H9 (cell line): ENCODE data around the gene ZNF738. TPM values are rescaled to one million over a fixed set of nuclear protein-coding genes. Genes with fewer than 3 reads are reported as not detected.

Source experiments
- DNase-seq: peaks from one replicate; pipeline ENCODE4 v3.0.0-alpha.2; 2017
- H2AFZ ChIP-seq: one replicate; pipeline ENCODE4 v1.6.1; 2013; ENCODE audit warnings: mild to moderate bottlenecking, low read length, control low read depth, moderate library complexity
- H2AK5ac ChIP-seq: 2 replicates; pipeline ENCODE4 v1.6.1; 2013; ENCODE audit warnings: low read length, control low read depth, mixed read lengths; ENCODE audit not compliant: insufficient read length
- H2BK120ac ChIP-seq: one replicate; pipeline ENCODE4 v1.6.1; 2013; ENCODE audit warnings: low read depth, mild to moderate bottlenecking, low read length, control low read depth, inconsistent platforms; ENCODE audit not compliant: poor library complexity, severe bottlenecking
- H2BK12ac ChIP-seq: 2 replicates; pipeline ENCODE4 v1.6.1; 2013; ENCODE audit warnings: low read length, control low read depth, mixed read lengths, low read depth; ENCODE audit not compliant: insufficient read length
- H2BK15ac ChIP-seq: 2 replicates; pipeline ENCODE4 v1.6.1; 2013; ENCODE audit warnings: low read depth, low read length, control low read depth
- H2BK20ac ChIP-seq: one replicate; pipeline ENCODE4 v1.6.1; 2013; ENCODE audit warnings: low read depth, mild to moderate bottlenecking, low read length, control low read depth, inconsistent platforms; ENCODE audit not compliant: poor library complexity, severe bottlenecking
- H2BK5ac ChIP-seq: 2 replicates; pipeline ENCODE4 v1.6.1; 2013; ENCODE audit warnings: low read length, control low read depth, mixed read lengths; ENCODE audit not compliant: insufficient read length
- H3K14ac ChIP-seq: 2 replicates; pipeline ENCODE4 v1.6.1; 2013; ENCODE audit warnings: low read length, control low read depth; ENCODE audit not compliant: insufficient read depth
- H3K18ac ChIP-seq: 2 replicates; pipeline ENCODE4 v1.6.1; 2013; ENCODE audit warnings: low read depth, mild to moderate bottlenecking, mixed read lengths, low read length, control low read depth; ENCODE audit not compliant: insufficient read length
- H3K23ac ChIP-seq: 2 replicates; pipeline ENCODE4 v1.6.1; 2013; ENCODE audit warnings: low read length, control low read depth, mixed read lengths, low read depth; ENCODE audit not compliant: insufficient read length
- H3K23me2 ChIP-seq: 2 replicates; pipeline ENCODE4 v1.6.1; 2013; ENCODE audit warnings: low read depth, mild to moderate bottlenecking, mixed read lengths, low read length, control low read depth; ENCODE audit not compliant: insufficient read length, poor library complexity, severe bottlenecking
- H3K27ac ChIP-seq: 2 replicates; pipeline ENCODE4 v1.5.1; 2013; ENCODE audit warnings: low read length, control low read depth, mixed read lengths, low read depth; ENCODE audit not compliant: insufficient read length
- H3K27me3 ChIP-seq: 2 replicates; pipeline ENCODE4 v1.6.1; 2013; ENCODE audit warnings: low read length, control low read depth, inconsistent platforms; ENCODE audit not compliant: insufficient read depth
- H3K4ac ChIP-seq: 2 replicates; pipeline ENCODE4 v1.6.1; 2013; ENCODE audit warnings: low read depth, mild to moderate bottlenecking, control low read depth, inconsistent platforms, low read length, moderate library complexity
- H3K4me1 ChIP-seq: 2 replicates; pipeline ENCODE4 v1.6.1; 2013; ENCODE audit warnings: low read length, control low read depth, inconsistent platforms; ENCODE audit not compliant: insufficient read depth
- H3K4me2 ChIP-seq: 2 replicates; pipeline ENCODE4 v1.6.1; 2013; ENCODE audit warnings: low read length, control low read depth, mixed read lengths; ENCODE audit not compliant: insufficient read length, insufficient read depth
- H3K56ac ChIP-seq: 2 replicates; pipeline ENCODE4 v1.6.1; 2013; ENCODE audit warnings: low read depth, mild to moderate bottlenecking, mixed read lengths, low read length, control low read depth; ENCODE audit not compliant: insufficient read length
- H3K79me1 ChIP-seq: 2 replicates; pipeline ENCODE4 v1.6.1; 2013; ENCODE audit warnings: low read depth, mild to moderate bottlenecking, moderate library complexity, low read length, control low read depth, inconsistent platforms; ENCODE audit not compliant: insufficient read depth, poor library complexity, severe bottlenecking
- H3K79me2 ChIP-seq: 2 replicates; pipeline ENCODE4 v1.6.1; 2013; ENCODE audit warnings: low read length, control low read depth, inconsistent platforms; ENCODE audit not compliant: insufficient read depth
- H3K9ac ChIP-seq: 2 replicates; pipeline ENCODE4 v1.6.1; 2013; ENCODE audit warnings: low read length, control low read depth, mixed read lengths; ENCODE audit not compliant: insufficient read length; ENCODE audit errors: extremely low read depth
- H3K9me3 ChIP-seq: one replicate; pipeline ENCODE4 v1.6.1; 2013; ENCODE audit warnings: low read depth, low read length, inconsistent platforms; ENCODE audit not compliant: control insufficient read depth
- H3T11ph ChIP-seq: one replicate; pipeline ENCODE4 v1.6.1; 2013; ENCODE audit warnings: mild to moderate bottlenecking, low read length, control low read depth, inconsistent platforms
- H4K20me1 ChIP-seq: one replicate; pipeline ENCODE4 v1.6.1; 2013; ENCODE audit not compliant: control insufficient read depth, insufficient read length, insufficient read depth
- H4K5ac ChIP-seq: 2 replicates; pipeline ENCODE4 v1.6.1; 2013; ENCODE audit warnings: low read depth, mild to moderate bottlenecking, mixed read lengths, low read length, control low read depth; ENCODE audit not compliant: insufficient read length
- H4K8ac ChIP-seq: replicated peaks from 2 replicates; pipeline ENCODE4 v1.6.1; 2013; ENCODE audit warnings: low read length, control low read depth, mixed read lengths, low read depth; ENCODE audit not compliant: insufficient read length
- H4K91ac ChIP-seq: 2 replicates; pipeline ENCODE4 v1.6.1; 2013; ENCODE audit warnings: low read depth, mild to moderate bottlenecking, moderate library complexity, mixed read lengths, low read length, control low read depth; ENCODE audit not compliant: insufficient read length
- H3K27ac Mint-ChIP-seq, 3 experiments: 2 replicates in 2 of 3; 3 replicates in 1 of 3; pipeline ENCODE4 v1.8.0; 2020 to 2021; ENCODE audit warnings: mixed read lengths in 3 of 3, mild to moderate bottlenecking in 1 of 3, moderate library complexity in 1 of 3
- H3K27me3 Mint-ChIP-seq: 2 replicates; pipeline ENCODE4 v1.8.0; 2021; ENCODE audit warnings: low read depth, mild to moderate bottlenecking, moderate library complexity, mixed read lengths
- H3K36me3 Mint-ChIP-seq, 3 experiments: 2 replicates in 2 of 3; 3 replicates in 1 of 3; pipeline ENCODE4 v1.8.0; 2020 to 2021; ENCODE audit warnings: low read depth in 3 of 3, mixed read lengths in 3 of 3; ENCODE audit not compliant: insufficient read depth in 1 of 3
- H3K4me1 Mint-ChIP-seq, 2 experiments: 2 replicates each; pipeline ENCODE4 v1.8.0; 2020; ENCODE audit warnings: mixed read lengths in 2 of 2
- H3K4me3 Mint-ChIP-seq, 2 experiments: 2 replicates in 1 of 2; 3 replicates in 1 of 2; pipeline ENCODE4 v1.8.0; 2020 to 2021; ENCODE audit warnings: mild to moderate bottlenecking in 2 of 2, mixed read lengths in 2 of 2, moderate library complexity in 1 of 2
- H3K9me3 Mint-ChIP-seq, 2 experiments: 2 replicates in 1 of 2; 3 replicates in 1 of 2; pipeline ENCODE4 v1.8.0; 2020; ENCODE audit warnings: mild to moderate bottlenecking in 2 of 2, mixed read lengths in 2 of 2, moderate library complexity in 1 of 2
- CTCF ChIP-seq: fragments of 200-600 bp; sonication (generic); conservative IDR thresholded peaks from 3 replicates; pipeline ENCODE4 v1.8.0; 2021; ENCODE audit warnings: antibody characterized with exemption, mild to moderate bottlenecking
- WGBS: extraction: QIAGEN DNeasy Blood & Tissue Kit; methylation state at CpG from one replicate; pipeline ENCODE4 v1.1.7; 2013; ENCODE audit warnings: missing lambda C conversion rate, low lambda C conversion rate, mixed read lengths; ENCODE audit not compliant: insufficient read length; ENCODE audit errors: extremely low coverage; 5-methylcytosine and 5-hydroxymethylcytosine counted together
- total RNA-seq: library from RNA; stranded (reverse); gene quantifications from 2 replicates; pipeline ENCODE4 v1.2.1, GENCODE V29; 2021

The ZNF738 gene
- total RNA-seq, 1 experiment from 2014 or later, result 63.3 TPM

- Histone ChIP-seq H3K4ac (no peak overlapping the region), H2AK5ac (no peak overlapping the region), H2BK120ac (no peak overlapping the region), H4K91ac (no peak overlapping the region), H3T11ph (no peak overlapping the region), H3K79me1 (peaks cover 7% of the 10 kb centered on the region), H3K23me2 (no peaks in the 10 kb centered on the region), H2BK20ac (no peak overlapping the region), H3K4me2 (no peak overlapping the region), H3K9me3 (no peaks in the 10 kb centered on the region), H3K23ac (no peak overlapping the region), H4K20me1 (no peaks in the 10 kb centered on the region), H3K4me1 (no peaks in the 10 kb centered on the region; the same call in 1 of the 2 replicates), H3K56ac (no peak overlapping the region), H3K9ac (no peak overlapping the region), H2BK12ac (no peak overlapping the region), H2BK15ac (no peak overlapping the region), H2AFZ (no peak overlapping the region), H3K27ac (no peak overlapping the region), H3K14ac (no peak overlapping the region), H4K8ac (no peak overlapping the region), H4K5ac (no peak overlapping the region), H3K79me2 (peaks cover 21% of the 10 kb centered on the region; the same call in 1 of the 2 replicates), H3K27me3 (no peaks in the 10 kb centered on the region), H2BK5ac (no peak overlapping the region), H3K18ac (no peak overlapping the region)
- Mint-ChIP-seq H3K27me3 (no peaks in the 10 kb centered on the region), H3K4me1 (peaks cover 53 to 56% of the 10 kb centered on the region in 2 experiments), H3K9me3 (peaks cover 8% of the 10 kb centered on the region in 2 experiments; a peak in 4 of 5 replicates), H3K4me3 (no peak overlapping the region; a peak in 1 of 5 replicates), H3K36me3 (peaks cover 14 to 27% (median 18%) of the 10 kb centered on the region in 3 experiments), H3K27ac (peak overlapping the region in 1 of 3 experiments; percentile 34; a peak in 1 of 7 replicates)
- no peak for TF ChIP-seq CTCF
- DNase-seq, result no peak
- no CpG with 5 or more reads among the region's 4 CpGs for whole genome bisulfite sequencing
These were observed 37.7 kb upstream of the ZNF738 start for GRCh38 chr19:21321134-21321533.
